GM13976 (cell line): ENCODE measurements around the gene KRT38.
"Not testable (repeated sequence)": the region's sequence is repeated elsewhere in the genome, so short reads cannot be mapped to it uniquely, and the experiment has no call there.

ENCODE experiments used
- DNase-seq: peaks from one replicate; pipeline ENCODE4 v3.0.0; 2012; ENCODE audit warnings: low spot score
- in situ Hi-C: fragments of 300-500 bp; cut with MboI; formaldehyde crosslinking; loops from one replicate; pipeline ENCODE4 v1.12.0; 2022; ENCODE audit warnings: low sequenced_read_pairs, mixed read lengths, inconsistent platforms; ENCODE audit not compliant: unreplicated experiment
- TF ChIP-seq, protein P1 (sequence below): IDR thresholded peaks from 2 replicates; pipeline ENCODE4 v1.5.1; 2012; ENCODE audit warnings: borderline replicate concordance, mild to moderate bottlenecking; ENCODE audit not compliant: insufficient read depth; ENCODE audit errors: extremely low read depth, missing control alignments, control extremely low read depth

KRT38 gene

GRCh38 chr17:41395611-41396010 is 45.2 kb downstream of the KRT38 start:
- in situ Hi-C loops, result no loop called here
- no peak for DNase-seq
- TF ChIP-seq, protein P1, sequence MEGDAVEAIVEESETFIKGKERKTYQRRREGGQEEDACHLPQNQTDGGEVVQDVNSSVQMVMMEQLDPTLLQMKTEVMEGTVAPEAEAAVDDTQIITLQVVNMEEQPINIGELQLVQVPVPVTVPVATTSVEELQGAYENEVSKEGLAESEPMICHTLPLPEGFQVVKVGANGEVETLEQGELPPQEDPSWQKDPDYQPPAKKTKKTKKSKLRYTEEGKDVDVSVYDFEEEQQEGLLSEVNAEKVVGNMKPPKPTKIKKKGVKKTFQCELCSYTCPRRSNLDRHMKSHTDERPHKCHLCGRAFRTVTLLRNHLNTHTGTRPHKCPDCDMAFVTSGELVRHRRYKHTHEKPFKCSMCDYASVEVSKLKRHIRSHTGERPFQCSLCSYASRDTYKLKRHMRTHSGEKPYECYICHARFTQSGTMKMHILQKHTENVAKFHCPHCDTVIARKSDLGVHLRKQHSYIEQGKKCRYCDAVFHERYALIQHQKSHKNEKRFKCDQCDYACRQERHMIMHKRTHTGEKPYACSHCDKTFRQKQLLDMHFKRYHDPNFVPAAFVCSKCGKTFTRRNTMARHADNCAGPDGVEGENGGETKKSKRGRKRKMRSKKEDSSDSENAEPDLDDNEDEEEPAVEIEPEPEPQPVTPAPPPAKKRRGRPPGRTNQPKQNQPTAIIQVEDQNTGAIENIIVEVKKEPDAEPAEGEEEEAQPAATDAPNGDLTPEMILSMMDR, result no peak

DNA sequence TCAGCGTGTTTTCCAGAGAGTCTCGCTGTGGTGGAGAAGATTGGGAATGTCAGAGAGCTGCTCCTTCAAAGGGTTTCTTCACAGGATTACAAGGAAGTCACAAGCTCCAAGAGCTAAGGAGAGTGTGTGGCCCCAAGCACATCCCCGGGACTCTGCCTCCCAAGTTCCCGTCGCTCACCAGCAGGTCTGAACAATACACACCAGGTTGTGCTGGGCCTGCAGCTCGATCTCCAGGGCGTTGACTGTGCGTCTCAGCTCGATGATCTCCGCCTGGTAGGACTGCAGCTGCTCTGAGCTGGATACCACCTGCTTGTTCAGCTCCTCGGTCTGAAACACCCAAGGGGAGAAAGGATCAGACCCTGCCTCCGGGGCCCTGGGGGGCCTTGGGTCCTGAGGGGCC is 45.7 kb downstream of the KRT38 start:
- DNase-seq, in situ Hi-C loops: not testable (repeated sequence)

GRCh38 chr17:41394254-41394996 is 46.4 kb downstream of the KRT38 start:
- TF ChIP-seq, protein P1, result no peak
- in situ Hi-C loops, result no loop called here
- DNase-seq, result no peak

DNA sequence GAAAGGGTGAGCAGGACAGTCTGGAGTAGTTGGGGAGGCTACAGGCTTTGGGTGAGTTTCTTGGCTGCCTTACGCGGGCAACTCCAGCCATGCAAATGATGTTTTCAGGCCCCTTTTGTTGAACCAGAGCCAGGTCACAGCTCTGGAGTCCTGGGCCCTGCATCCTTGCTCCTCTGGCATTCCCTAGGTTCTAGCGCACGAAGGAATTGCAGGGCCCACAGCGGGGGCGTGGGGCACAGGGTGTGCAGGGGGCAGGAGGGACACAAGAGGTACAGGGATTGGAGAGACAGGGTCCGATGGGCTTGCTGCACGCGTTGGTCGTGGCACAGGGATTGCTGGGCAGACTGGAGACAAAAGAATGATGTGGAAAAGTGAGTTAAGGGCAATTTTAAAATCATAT is 47.0 kb downstream of the KRT38 start:
- DNase-seq, result no peak
- TF ChIP-seq, protein P1, result no peak

DNA sequence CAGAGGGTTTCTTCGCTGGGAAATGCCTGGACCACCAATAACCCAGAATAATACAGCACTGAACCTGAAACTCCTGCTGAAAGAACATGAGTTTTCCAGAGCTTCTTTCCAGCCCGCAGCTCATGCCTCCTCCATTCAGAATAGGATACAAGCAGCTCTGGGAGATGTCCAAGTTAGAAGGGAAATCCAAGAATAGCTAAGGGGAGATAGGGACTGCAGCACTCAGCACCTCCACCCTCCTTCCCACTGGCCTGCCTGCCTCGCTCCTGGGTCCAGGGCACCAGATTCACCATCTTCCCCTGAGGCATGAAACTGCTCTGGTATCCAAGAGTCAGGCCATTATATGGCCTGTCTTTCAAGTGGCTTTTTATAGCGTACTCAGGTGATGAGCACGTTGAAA is 47.5 kb downstream of the KRT38 start:
- in situ Hi-C loops, result no loop called here
- TF ChIP-seq, protein P1, result no peak
- DNase-seq, result no peak

More for the DNA sequence above, 47.0 kb downstream of the KRT38 start:
- in situ Hi-C loops, result no loop called here

DNA sequence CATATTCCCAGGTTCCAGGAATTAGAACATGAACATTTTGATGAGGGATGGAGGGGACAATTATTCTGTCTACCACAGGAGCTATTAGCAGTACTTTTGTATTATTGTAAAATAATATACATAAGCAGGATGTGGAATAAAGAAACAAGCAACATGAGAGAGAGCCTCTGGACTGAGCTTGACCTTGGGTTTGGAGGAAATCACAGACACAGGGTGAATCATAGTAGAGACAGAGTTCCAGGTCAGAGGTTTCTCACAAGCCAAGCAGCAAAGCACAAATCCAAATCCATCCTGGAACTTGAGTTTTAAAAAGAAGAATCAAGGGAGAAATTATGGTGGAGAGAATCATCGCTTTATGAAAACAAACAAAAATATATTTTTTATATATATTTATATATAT is 48.5 kb downstream of the KRT38 start:
- TF ChIP-seq, protein P1, result no peak
- DNase-seq, result no peak
- in situ Hi-C loops, result no loop called here

- TF ChIP-seq, protein P1, result no peak
- in situ Hi-C loops, result no loop called here
- no peak for DNase-seq
These were observed 49.2 kb downstream of the KRT38 start for GRCh38 chr17:41391535-41391934.
